Epithelial cell of proximal tubule (primary cell): ENCODE data around the gene PSEN2. TPM values are rescaled to one million over a fixed set of nuclear protein-coding genes. Genes with fewer than 3 reads are reported as not detected.

Source experiments
- DNase-seq: peaks from one replicate; pipeline ENCODE4 v3.0.0-alpha.2; 2011; ENCODE audit warnings: low read depth
- H3K4me3 ChIP-seq: 2 replicates; pipeline ENCODE4 v1.5.1; 2011; ENCODE audit warnings: low read depth, mild to moderate bottlenecking, low read length
- CTCF ChIP-seq: conservative IDR thresholded peaks from 2 replicates; pipeline ENCODE4 v1.5.1; 2012; ENCODE audit warnings: low read depth, mild to moderate bottlenecking, low read length
- total RNA-seq: library from RNA; depleted of rRNA; stranded (reverse); fragments of >200 nt; gene quantifications from 2 replicates; pipeline ENCODE4 v1.2.3, GENCODE V29; 2015

Gene PSEN2
- total RNA-seq, 1 donor from 2014 or later = 26.6 TPM

- TF ChIP-seq CTCF = no peak
- H3K4me3 ChIP-seq = no peak overlapping the region
- no peak for DNase-seq
Observed at GRCh38 chr1:226867461-226868054, 2.9 kb upstream of the PSEN2 start.

GRCh38 chr1:226868726-226869125 lies 1.7 kb upstream of the PSEN2 start:
- TF ChIP-seq CTCF = no peak
- no peak for DNase-seq
- no peak overlapping the region for H3K4me3 ChIP-seq

- peak overlapping the region; percentile 75 for H3K4me3 ChIP-seq
- DNase-seq = no peak
- no peak for TF ChIP-seq CTCF
Observed at GRCh38 chr1:226870026-226870400, 403 bp upstream of the PSEN2 start.

GRCh38 chr1:226871636-226872327 lies 1.4 kb downstream of the PSEN2 start:
- DNase-seq = no peak
- peak overlapping the region; percentile 75 for H3K4me3 ChIP-seq
- no peak for TF ChIP-seq CTCF

GRCh38 chr1:226872437-226872836 lies 2.0 kb downstream of the PSEN2 start:
- TF ChIP-seq CTCF = no peak
- DNase-seq = no peak
- H3K4me3 ChIP-seq = no peak overlapping the region

GRCh38 chr1:226873771-226874578 lies 3.6 kb downstream of the PSEN2 start:
- DNase-seq = no peak
- no peak for TF ChIP-seq CTCF
- no peak overlapping the region for H3K4me3 ChIP-seq
